ENCODE data around the gene NEDD9. TPM values are rescaled to one million over a fixed set of nuclear protein-coding genes. Genes with fewer than 3 reads are reported as not detected.

Gene NEDD9
- total RNA-seq, 1 experiment from 2014 or later, result 0.28 TPM

GRCh38 chr6:11179419-11180202 lies 52.9 kb downstream of the NEDD9 start:
- no peaks in the 10 kb centered on the region for H3K27me3 ChIP-seq (ENCODE audit: control insufficient read depth, insufficient read depth, low read length)
- ChIA-PET POLR2A (no interaction called here), CTCF (no interaction called here)
- TF ChIP-seq POLR2AphosphoS5 (IDR thresholded peaks at IDR 0.05; ENCODE audit: low read depth, low read length), result no peak
- no peak for TF ChIP-seq SIN3A (IDR thresholded peaks at IDR 0.05; ENCODE audit: borderline replicate concordance, insufficient read depth, low read depth, low read length)
- TF ChIP-seq REST (IDR thresholded peaks at IDR 0.05; ENCODE audit: insufficient read depth in 1 of 2, low read depth in 2 of 2, low read length in 1 of 2), result no peak
- TF ChIP-seq TCF7L2 (IDR thresholded peaks at IDR 0.05; ENCODE audit: low read depth, low read length), result no peak
- TF ChIP-seq, protein P1, sequence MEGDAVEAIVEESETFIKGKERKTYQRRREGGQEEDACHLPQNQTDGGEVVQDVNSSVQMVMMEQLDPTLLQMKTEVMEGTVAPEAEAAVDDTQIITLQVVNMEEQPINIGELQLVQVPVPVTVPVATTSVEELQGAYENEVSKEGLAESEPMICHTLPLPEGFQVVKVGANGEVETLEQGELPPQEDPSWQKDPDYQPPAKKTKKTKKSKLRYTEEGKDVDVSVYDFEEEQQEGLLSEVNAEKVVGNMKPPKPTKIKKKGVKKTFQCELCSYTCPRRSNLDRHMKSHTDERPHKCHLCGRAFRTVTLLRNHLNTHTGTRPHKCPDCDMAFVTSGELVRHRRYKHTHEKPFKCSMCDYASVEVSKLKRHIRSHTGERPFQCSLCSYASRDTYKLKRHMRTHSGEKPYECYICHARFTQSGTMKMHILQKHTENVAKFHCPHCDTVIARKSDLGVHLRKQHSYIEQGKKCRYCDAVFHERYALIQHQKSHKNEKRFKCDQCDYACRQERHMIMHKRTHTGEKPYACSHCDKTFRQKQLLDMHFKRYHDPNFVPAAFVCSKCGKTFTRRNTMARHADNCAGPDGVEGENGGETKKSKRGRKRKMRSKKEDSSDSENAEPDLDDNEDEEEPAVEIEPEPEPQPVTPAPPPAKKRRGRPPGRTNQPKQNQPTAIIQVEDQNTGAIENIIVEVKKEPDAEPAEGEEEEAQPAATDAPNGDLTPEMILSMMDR (IDR thresholded peaks at IDR 0.05), result no peak
- ATAC-seq (no peak), DNase-seq (ENCODE audit: low read depth, low spot score) (no peak)
- intact Hi-C loops (cut with micrococcal nuclease; ENCODE audit: unreplicated experiment), result no loop called here
- BruUV-seq (replicated peaks), result no TSS peak
- in situ Hi-C loops (cut with HindIII; ENCODE audit: low pct_unique_long_range_greater_than_20kb, low sequenced_read_pairs), result no loop called here
- no peaks in the 10 kb centered on the region for H3K36me3 ChIP-seq (ENCODE audit: control insufficient read depth, insufficient read depth, low read length)
- peaks cover 4% of the 10 kb centered on the region; the same call in 1 of the 2 replicates for H3K9me3 ChIP-seq (ENCODE audit: control insufficient read depth, insufficient read depth, low read depth, low read length)
- H3K4me1 ChIP-seq (ENCODE audit: control insufficient read depth, insufficient read depth, low read length), result no peaks in the 10 kb centered on the region
- no peak overlapping the region for H3K27ac ChIP-seq (ENCODE audit: low read length)
- H3K4me3 ChIP-seq (ENCODE audit: low read depth in 2 of 2, low read length in 2 of 2), result no peak overlapping the region

DNA sequence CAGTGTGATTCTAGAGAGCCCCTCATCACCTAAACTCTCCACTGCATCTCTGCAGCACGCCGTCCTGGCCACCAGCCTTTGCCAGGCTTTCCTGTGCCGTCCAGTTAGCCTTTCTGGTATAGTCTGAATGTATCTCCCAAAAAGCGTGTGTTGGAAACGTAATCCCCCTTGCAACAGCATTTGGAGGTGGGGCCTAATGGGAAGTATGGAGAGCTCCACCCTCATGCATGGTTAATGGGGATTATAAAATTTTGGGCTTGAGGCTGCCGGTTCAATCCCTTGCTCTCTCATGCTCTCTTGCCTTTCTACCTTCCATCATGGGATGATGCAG lies 53.4 kb downstream of the NEDD9 start:
- no peaks in the 10 kb centered on the region for H3K36me3 ChIP-seq (ENCODE audit: control insufficient read depth, insufficient read depth, low read length)
- in situ Hi-C loops (cut with HindIII; ENCODE audit: low pct_unique_long_range_greater_than_20kb, low sequenced_read_pairs) (no loop called here), intact Hi-C loops (cut with micrococcal nuclease; ENCODE audit: unreplicated experiment) (no loop called here)
- ChIA-PET CTCF (no interaction called here), POLR2A (no interaction called here)
- H3K27ac ChIP-seq (ENCODE audit: low read length), result no peak overlapping the region
- H3K27me3 ChIP-seq (ENCODE audit: control insufficient read depth, insufficient read depth, low read length), result no peaks in the 10 kb centered on the region
- BruUV-seq (replicated peaks), result no TSS peak
- ATAC-seq, result no peak
- no peak for DNase-seq (ENCODE audit: low read depth, low spot score)
- peaks cover 4% of the 10 kb centered on the region; the same call in 1 of the 2 replicates for H3K9me3 ChIP-seq (ENCODE audit: control insufficient read depth, insufficient read depth, low read depth, low read length)
- TF ChIP-seq SIN3A (IDR thresholded peaks at IDR 0.05; ENCODE audit: borderline replicate concordance, insufficient read depth, low read depth, low read length) (no peak), TCF7L2 (IDR thresholded peaks at IDR 0.05; ENCODE audit: low read depth, low read length) (no peak), POLR2AphosphoS5 (IDR thresholded peaks at IDR 0.05; ENCODE audit: low read depth, low read length) (no peak), REST (IDR thresholded peaks at IDR 0.05; ENCODE audit: insufficient read depth in 1 of 2, low read depth in 2 of 2, low read length in 1 of 2) (no peak)
- TF ChIP-seq, protein P1 (IDR thresholded peaks at IDR 0.05), result no peak
- H3K4me3 ChIP-seq (ENCODE audit: low read depth in 2 of 2, low read length in 2 of 2), result no peak overlapping the region
- H3K4me1 ChIP-seq (ENCODE audit: control insufficient read depth, insufficient read depth, low read length), result no peaks in the 10 kb centered on the region
